ENCODE results near the gene GPSM1.

Gene GPSM1

DNA sequence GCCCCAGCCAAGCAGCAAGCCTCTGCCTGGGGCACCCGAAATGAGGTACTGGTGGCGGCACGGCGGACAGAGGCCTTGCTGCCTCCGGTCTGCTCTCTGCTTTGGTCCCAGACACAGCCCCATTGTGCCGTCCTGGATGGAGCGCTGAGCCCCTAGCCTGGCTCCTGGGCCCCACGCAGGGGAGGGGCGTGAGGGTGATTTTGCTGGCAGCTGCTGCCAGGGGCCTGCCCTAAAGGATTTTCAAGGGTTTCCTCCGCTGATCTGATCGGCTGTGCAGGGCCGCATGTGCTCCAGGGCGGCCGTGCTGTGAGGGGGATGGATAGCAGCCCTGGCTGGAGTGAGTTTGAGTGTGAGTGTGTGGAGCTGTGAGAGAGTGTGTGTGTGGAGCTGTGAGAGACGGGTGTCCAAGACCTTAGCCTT is 1.3 kb downstream of the GPSM1 start:
- Histone ChIP-seq H3K36me3 (replicated peaks; ENCODE audit: low read depth, low read length) (no peaks in the 10 kb centered on the region), H3K4me1 (ENCODE audit: low read length) (peaks cover 25% of the 10 kb centered on the region; the same call in 1 of the 2 replicates), H3K9me3 (ENCODE audit: insufficient read depth, low read length) (no peaks in the 10 kb centered on the region), H3K4me3 (ENCODE audit: low read length) (peak overlapping the region; percentile 84), H3K27ac (ENCODE audit: low read length) (no peak overlapping the region), H3K79me2 (ENCODE audit: low read length) (no peaks in the 10 kb centered on the region), H3K4me2 (ENCODE audit: low read length) (peak overlapping the region; percentile 95), H3K9ac (ENCODE audit: low read length) (peak overlapping the region; percentile 79; the same call in 1 of the 2 replicates), H3K27me3 (ENCODE audit: low read depth, low read length) (no peaks in the 10 kb centered on the region), H4K20me1 (ENCODE audit: insufficient read depth, low read length) (no peaks in the 10 kb centered on the region), H2AFZ (ENCODE audit: low read depth, low read length) (no peak overlapping the region)
- TF ChIP-seq, protein P1, sequence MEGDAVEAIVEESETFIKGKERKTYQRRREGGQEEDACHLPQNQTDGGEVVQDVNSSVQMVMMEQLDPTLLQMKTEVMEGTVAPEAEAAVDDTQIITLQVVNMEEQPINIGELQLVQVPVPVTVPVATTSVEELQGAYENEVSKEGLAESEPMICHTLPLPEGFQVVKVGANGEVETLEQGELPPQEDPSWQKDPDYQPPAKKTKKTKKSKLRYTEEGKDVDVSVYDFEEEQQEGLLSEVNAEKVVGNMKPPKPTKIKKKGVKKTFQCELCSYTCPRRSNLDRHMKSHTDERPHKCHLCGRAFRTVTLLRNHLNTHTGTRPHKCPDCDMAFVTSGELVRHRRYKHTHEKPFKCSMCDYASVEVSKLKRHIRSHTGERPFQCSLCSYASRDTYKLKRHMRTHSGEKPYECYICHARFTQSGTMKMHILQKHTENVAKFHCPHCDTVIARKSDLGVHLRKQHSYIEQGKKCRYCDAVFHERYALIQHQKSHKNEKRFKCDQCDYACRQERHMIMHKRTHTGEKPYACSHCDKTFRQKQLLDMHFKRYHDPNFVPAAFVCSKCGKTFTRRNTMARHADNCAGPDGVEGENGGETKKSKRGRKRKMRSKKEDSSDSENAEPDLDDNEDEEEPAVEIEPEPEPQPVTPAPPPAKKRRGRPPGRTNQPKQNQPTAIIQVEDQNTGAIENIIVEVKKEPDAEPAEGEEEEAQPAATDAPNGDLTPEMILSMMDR (IDR thresholded peaks at IDR 0.05; ENCODE audit: low read depth, low read length) = no peak
- TF ChIP-seq EZH2phosphoT487 (IDR thresholded peaks at IDR 0.05; ENCODE audit: low read depth) = no peak

DNA sequence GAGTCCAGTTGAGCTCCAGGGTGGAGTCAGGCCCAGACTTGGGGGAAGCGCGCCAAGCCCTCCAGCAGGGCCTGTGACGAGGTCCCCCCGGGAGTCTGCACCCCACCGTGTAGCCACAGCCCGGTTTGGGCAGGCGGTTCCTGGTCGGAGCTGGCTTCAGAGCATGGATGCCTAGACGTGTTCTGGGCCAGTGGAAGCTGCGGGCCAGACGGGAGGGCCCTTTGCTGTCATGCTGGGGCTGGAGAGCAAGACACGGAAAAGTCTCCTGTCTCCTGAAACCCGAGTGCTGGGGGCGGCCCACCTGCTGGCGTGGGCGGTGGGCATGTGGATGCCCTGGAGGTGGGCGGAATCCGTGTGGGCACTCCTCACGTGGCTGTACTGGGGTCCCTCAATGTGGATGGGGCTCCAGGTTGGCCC is 1.9 kb downstream of the GPSM1 start:
- peak overlapping the region; percentile 84; the same call in 1 of the 2 replicates for H3K4me3 ChIP-seq (ENCODE audit: low read length)
- peak overlapping the region; percentile 95; the same call in 1 of the 2 replicates for H3K4me2 ChIP-seq (ENCODE audit: low read length)
- H3K4me1 ChIP-seq (ENCODE audit: low read length) = peaks cover 25% of the 10 kb centered on the region; the same call in 1 of the 2 replicates

DNA sequence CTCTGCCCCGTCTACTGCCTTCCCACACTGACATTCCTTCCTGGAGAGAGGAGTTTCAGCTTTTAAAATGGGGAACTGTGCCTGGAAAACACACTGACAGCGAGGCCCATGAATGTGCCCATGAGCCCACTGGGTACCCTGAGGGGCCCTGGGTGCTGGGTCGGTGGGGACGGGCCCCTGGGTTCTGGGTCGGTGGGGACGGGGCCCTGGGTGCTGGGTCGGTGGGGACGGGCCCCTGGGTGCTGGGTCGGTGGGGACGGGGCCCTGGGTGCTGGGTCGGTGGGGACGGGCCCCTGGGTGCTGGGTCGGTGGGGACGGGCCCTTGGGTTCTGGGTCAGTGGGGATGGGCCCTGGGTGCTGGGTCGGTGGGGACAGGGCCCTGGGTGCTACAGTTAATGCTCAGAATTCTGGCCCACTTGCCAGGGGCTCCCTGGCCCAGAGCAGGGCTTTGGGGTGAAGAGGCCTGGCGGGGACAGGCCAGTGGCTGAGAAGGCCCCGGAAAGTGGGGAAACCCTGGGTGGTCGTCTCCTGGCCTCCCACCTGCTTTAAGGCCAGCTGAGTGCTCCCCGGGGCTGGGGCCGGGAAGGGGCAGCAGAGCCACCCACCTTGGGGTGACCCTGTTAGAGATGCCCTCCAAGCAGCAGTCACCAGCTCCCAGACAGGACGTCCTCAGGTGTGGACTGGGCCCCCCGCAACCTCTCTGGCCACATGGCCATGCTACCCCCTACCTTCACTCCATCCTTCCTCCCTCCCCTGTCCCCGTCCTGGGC is 2.5 kb downstream of the GPSM1 start:
- TF ChIP-seq, protein P1 (IDR thresholded peaks at IDR 0.05; ENCODE audit: low read depth, low read length) = no peak
- TF ChIP-seq EZH2phosphoT487 (IDR thresholded peaks at IDR 0.05; ENCODE audit: low read depth) = no peak
- no peak overlapping the region for H3K9ac ChIP-seq (ENCODE audit: low read length)
- H3K79me2 ChIP-seq (ENCODE audit: low read length) = no peaks in the 10 kb centered on the region
- H3K27ac ChIP-seq (ENCODE audit: low read length) = no peak overlapping the region
- H3K9me3 ChIP-seq (ENCODE audit: insufficient read depth, low read length) = no peaks in the 10 kb centered on the region
- H3K27me3 ChIP-seq (ENCODE audit: low read depth, low read length) = no peaks in the 10 kb centered on the region
- no peaks in the 10 kb centered on the region for H4K20me1 ChIP-seq (ENCODE audit: insufficient read depth, low read length)
- H2AFZ ChIP-seq (ENCODE audit: low read depth, low read length) = no peak overlapping the region
- H3K4me3 ChIP-seq (ENCODE audit: low read length) = no peak overlapping the region
- no peaks in the 10 kb centered on the region for H3K36me3 ChIP-seq (replicated peaks; ENCODE audit: low read depth, low read length)
- H3K4me1 ChIP-seq (ENCODE audit: low read length) = peaks cover 25% of the 10 kb centered on the region; the same call in 1 of the 2 replicates
- no peak overlapping the region for H3K4me2 ChIP-seq (ENCODE audit: low read length)

More for the DNA sequence above, 1.9 kb downstream of the GPSM1 start:
- Histone ChIP-seq H3K9ac (ENCODE audit: low read length) (no peak overlapping the region), H3K27ac (ENCODE audit: low read length) (no peak overlapping the region), H3K27me3 (ENCODE audit: low read depth, low read length) (no peaks in the 10 kb centered on the region), H3K9me3 (ENCODE audit: insufficient read depth, low read length) (no peaks in the 10 kb centered on the region), H3K36me3 (replicated peaks; ENCODE audit: low read depth, low read length) (no peaks in the 10 kb centered on the region), H2AFZ (ENCODE audit: low read depth, low read length) (no peak overlapping the region), H4K20me1 (ENCODE audit: insufficient read depth, low read length) (no peaks in the 10 kb centered on the region), H3K79me2 (ENCODE audit: low read length) (no peaks in the 10 kb centered on the region)
- TF ChIP-seq EZH2phosphoT487 (IDR thresholded peaks at IDR 0.05; ENCODE audit: low read depth) = no peak

DNA sequence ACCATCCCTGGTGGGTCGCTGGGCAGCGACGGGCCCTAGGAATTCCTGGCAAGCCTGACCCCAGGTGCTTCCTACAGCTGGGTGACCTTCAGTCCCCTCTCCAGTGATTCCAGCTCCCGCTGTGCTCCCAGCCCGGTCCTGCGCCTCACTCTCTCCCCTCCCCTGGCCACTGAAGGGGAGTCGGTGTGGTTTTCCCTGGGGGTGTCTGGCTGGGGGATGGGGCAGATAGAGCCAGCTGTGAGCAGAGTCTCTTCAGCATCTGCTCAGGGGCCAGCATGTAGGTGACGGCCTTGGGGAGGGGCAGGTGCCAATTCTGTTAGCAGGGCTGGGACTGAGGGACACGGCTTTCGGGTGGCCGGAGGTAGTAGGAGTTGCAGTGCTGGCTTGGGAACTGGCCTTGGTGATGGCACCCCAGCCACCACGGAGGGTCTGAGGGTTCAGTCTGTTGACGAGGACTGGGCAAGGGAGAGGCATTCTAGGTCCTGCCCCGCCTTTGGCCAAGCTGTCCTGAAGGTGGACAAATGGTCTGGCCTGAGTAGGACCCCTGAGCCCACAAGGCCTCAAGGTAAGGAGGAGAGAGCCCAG is 3.2 kb downstream of the GPSM1 start:
- H3K79me2 ChIP-seq (ENCODE audit: low read length) = no peaks in the 10 kb centered on the region
- no peak overlapping the region for H3K9ac ChIP-seq (ENCODE audit: low read length)
- H4K20me1 ChIP-seq (ENCODE audit: insufficient read depth, low read length) = no peaks in the 10 kb centered on the region
- H3K4me2 ChIP-seq (ENCODE audit: low read length) = no peak overlapping the region
- no peak overlapping the region for H3K4me3 ChIP-seq (ENCODE audit: low read length)
- H2AFZ ChIP-seq (ENCODE audit: low read depth, low read length) = no peak overlapping the region
- H3K36me3 ChIP-seq (replicated peaks; ENCODE audit: low read depth, low read length) = no peaks in the 10 kb centered on the region
- H3K4me1 ChIP-seq (ENCODE audit: low read length) = peaks cover 25% of the 10 kb centered on the region; the same call in 1 of the 2 replicates
- no peaks in the 10 kb centered on the region for H3K27me3 ChIP-seq (ENCODE audit: low read depth, low read length)
- H3K9me3 ChIP-seq (ENCODE audit: insufficient read depth, low read length) = no peaks in the 10 kb centered on the region
- TF ChIP-seq, protein P1 (IDR thresholded peaks at IDR 0.05; ENCODE audit: low read depth, low read length) = no peak
- TF ChIP-seq EZH2phosphoT487 (IDR thresholded peaks at IDR 0.05; ENCODE audit: low read depth) = no peak
- no peak overlapping the region for H3K27ac ChIP-seq (ENCODE audit: low read length)
